GM20000 (cell line): ENCODE data around the gene MPP2.

ENCODE experiments used
- DNase-seq: peaks from one replicate; pipeline ENCODE4 v3.0.0; 2012; ENCODE audit warnings: low spot score
- TF ChIP-seq, protein P1 (sequence below): IDR thresholded peaks from 2 replicates; pipeline ENCODE4 v1.5.1; 2012; ENCODE audit warnings: mild to moderate bottlenecking, control low read depth; ENCODE audit errors: extremely low read depth, missing control alignments

Gene MPP2

GRCh38 chr17:43927060-43927864 lies 19.9 kb upstream of the MPP2 start:
- no peak for DNase-seq
- TF ChIP-seq, protein P1, sequence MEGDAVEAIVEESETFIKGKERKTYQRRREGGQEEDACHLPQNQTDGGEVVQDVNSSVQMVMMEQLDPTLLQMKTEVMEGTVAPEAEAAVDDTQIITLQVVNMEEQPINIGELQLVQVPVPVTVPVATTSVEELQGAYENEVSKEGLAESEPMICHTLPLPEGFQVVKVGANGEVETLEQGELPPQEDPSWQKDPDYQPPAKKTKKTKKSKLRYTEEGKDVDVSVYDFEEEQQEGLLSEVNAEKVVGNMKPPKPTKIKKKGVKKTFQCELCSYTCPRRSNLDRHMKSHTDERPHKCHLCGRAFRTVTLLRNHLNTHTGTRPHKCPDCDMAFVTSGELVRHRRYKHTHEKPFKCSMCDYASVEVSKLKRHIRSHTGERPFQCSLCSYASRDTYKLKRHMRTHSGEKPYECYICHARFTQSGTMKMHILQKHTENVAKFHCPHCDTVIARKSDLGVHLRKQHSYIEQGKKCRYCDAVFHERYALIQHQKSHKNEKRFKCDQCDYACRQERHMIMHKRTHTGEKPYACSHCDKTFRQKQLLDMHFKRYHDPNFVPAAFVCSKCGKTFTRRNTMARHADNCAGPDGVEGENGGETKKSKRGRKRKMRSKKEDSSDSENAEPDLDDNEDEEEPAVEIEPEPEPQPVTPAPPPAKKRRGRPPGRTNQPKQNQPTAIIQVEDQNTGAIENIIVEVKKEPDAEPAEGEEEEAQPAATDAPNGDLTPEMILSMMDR, result no peak

- no peak for DNase-seq
- TF ChIP-seq, protein P1, result no peak
These were observed 17.2 kb upstream of the MPP2 start for GRCh38 chr17:43924558-43924957.

GRCh38 chr17:43920500-43921095 lies 13.3 kb upstream of the MPP2 start:
- DNase-seq, result no peak

GRCh38 chr17:43918026-43918389 lies 10.7 kb upstream of the MPP2 start:
- DNase-seq, result no peak
- TF ChIP-seq, protein P1, result no peak

More at GRCh38 chr17:43920500-43921095, 13.3 kb upstream of the MPP2 start:
- TF ChIP-seq, protein P1, result no peak

DNA sequence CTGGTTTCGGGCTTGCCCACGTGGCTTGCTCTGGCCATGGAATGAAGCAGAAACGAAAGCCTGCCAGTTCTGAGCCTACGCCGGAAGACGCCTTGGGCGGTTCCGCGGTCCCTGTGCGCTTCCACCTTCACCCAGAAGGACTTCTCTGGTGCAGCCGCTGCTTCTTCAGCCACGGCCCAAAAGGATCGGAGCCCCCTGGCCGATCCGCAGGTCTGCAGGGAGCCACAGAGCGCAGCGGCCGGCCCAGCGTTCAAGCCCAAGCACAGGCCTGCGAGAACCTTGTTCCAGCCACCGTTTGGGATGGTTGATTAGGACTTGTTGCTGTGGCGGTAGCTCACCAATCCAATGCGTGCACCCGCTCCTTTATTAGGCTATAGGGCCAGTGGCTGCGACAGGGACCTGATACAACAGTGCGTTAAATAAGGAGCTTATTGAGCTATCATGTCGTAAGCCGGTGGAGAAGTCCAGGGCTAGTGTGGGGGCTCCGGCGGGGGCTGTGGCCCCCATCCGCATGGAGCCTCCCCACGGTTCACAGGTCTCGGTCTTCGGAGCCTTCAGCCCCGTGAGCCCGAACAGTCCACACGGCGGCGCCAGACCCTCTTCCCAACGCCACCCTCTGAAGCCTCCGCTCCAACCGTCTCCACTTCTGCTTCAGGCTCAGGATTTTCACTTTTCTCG lies 10.2 kb upstream of the MPP2 start:
- peak; percentile 51 for DNase-seq
- TF ChIP-seq, protein P1, result peak; percentile 26

DNA sequence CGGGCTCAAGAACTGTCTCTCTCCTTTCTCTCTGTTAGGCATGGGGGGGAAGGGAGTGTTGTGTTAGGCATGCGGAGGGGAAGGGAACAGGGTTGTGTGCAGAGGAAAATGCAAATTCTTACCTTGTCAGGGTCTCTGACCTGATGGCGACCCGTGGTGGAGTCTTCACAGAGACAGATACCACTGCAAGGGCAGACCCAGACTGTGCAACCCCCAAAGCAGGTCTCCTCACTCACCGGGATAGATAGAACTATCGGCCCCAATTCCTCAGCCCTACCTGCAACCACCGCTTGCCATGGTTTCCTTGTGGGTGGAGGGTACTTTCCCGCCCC lies 9.6 kb upstream of the MPP2 start:
- TF ChIP-seq, protein P1, result no peak
- DNase-seq, result no peak

DNA sequence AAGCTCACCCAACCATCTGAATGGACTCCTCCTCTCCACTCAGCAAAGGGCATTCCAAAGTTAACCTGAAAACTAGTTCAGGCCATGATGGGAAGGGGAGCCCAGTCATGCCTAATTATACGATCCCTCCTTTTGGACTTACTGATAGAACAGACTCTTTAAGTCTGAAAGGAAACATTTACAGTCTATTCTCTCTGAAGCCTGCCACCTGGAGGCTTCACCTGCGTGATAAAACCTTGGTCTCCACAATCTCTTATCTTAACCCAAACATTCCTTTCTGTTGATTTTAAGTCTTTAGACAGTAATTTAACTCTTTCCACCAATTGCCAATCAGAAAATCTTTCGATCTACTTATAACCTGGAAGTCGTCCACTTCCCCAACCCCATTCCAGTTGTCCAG lies 9.0 kb upstream of the MPP2 start:
- no peak for DNase-seq
- TF ChIP-seq, protein P1, result no peak
